ENCODE results near the gene RYK. TPM values are rescaled to one million over a fixed set of nuclear protein-coding genes. Genes with fewer than 3 reads are reported as not detected.

RYK gene
- total RNA-seq, 4 donors from 2014 or later, result 78.2 to 120 (median 96.5) TPM

GRCh38 chr3:134236505-134237170 lies 14.0 kb downstream of the RYK start:
- WGBS, result 23% methylated on average over 3 of the region's 3 CpGs
- TF ChIP-seq CTCF (IDR thresholded peaks at IDR 0.05) (no peak), POLR2A (IDR thresholded peaks at IDR 0.05; ENCODE audit: low read depth) (no peak), EP300 (IDR thresholded peaks at IDR 0.05) (no peak), POLR2AphosphoS5 (IDR thresholded peaks at IDR 0.05) (no peak)
- Histone ChIP-seq H3K9me3 (no peaks in the 10 kb centered on the region), H3K36me3 (no peaks in the 10 kb centered on the region), H3K4me1 (peaks cover 64 to 88% (median 81%) of the 10 kb centered on the region in 4 donors), H3K4me3 (peak overlapping the region in 2 of 4 donors; percentile 2 to 15), H3K27ac (replicated peaks in 1 of 4) (peak overlapping the region; percentile 53 to 66 (median 63)), H3K27me3 (no peaks in the 10 kb centered on the region)
- intact Hi-C loops (cut with DNase I), result no loop called here
- DNase-seq (ENCODE audit: extremely low spot score), result no peak

DNA sequence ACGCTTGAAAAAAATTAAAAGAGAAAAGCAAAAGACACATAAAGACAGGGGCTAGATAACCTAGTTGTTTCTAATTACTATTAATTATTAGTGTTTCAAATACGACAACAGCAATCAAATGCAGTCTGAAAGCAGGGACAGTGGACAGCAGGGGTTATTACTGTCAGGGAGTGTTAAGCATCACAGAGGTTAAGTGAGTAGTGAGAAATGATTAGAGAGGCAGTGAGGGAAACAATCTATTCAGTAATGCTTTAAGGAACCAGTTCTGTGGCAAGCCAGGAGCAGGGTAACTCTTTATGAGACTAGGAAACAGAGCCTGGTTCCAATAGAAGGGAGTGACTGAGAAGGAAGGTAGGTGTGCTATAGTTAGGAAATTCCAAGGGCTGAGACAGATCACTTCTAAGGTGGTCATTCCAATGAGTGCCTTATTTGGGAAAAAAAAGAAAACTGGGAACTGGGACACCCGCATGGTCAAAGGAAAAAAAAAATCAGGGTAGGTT lies 15.0 kb downstream of the RYK start:
- intact Hi-C loops (cut with DNase I), result no loop called here
- TF ChIP-seq EP300 (IDR thresholded peaks at IDR 0.05) (no peak), CTCF (IDR thresholded peaks at IDR 0.05) (no peak), POLR2A (IDR thresholded peaks at IDR 0.05; ENCODE audit: low read depth) (no peak), POLR2AphosphoS5 (IDR thresholded peaks at IDR 0.05) (no peak)
- no peaks in the 10 kb centered on the region for H3K27me3 ChIP-seq
- no peak for DNase-seq (ENCODE audit: extremely low spot score)
- H3K4me1 ChIP-seq, result peaks cover 64 to 92% (median 85%) of the 10 kb centered on the region in 4 donors
- no peaks in the 10 kb centered on the region for H3K36me3 ChIP-seq
- WGBS, result 95% methylated on average over 3 of the region's 3 CpGs
- no peaks in the 10 kb centered on the region for H3K9me3 ChIP-seq
- peak overlapping the region; percentile 53 to 66 (median 63) for H3K27ac ChIP-seq (replicated peaks in 1 of 4)
- H3K4me3 ChIP-seq, result no peak overlapping the region

DNA sequence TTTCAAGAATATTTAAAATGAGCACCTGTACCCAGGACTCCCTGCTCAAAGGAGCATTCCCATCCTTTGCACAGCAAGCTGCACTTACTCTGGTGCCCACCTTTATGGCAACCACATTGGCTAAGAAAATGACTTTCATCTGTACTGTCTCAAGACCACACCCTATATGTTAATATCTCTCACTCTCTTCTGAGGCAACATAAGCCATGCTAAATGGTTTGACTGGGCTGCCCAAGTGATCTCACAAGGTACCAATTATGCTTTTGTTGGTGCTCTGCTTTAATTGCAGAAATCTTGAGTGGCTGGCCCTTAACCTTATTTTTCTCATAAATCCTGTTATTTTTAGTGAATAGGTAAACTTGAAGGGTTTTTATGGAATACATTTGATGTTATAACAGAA lies 17.7 kb downstream of the RYK start:
- Histone ChIP-seq H3K4me1 (peaks cover 49 to 87% (median 71%) of the 10 kb centered on the region in 4 donors), H3K9me3 (no peaks in the 10 kb centered on the region), H3K4me3 (no peak overlapping the region), H3K27me3 (no peaks in the 10 kb centered on the region), H3K36me3 (no peaks in the 10 kb centered on the region), H3K27ac (replicated peaks in 1 of 4) (no peak overlapping the region)
- no peak for DNase-seq (ENCODE audit: extremely low spot score)
- TF ChIP-seq CTCF (IDR thresholded peaks at IDR 0.05) (no peak), EP300 (IDR thresholded peaks at IDR 0.05) (no peak), POLR2AphosphoS5 (IDR thresholded peaks at IDR 0.05) (no peak), POLR2A (IDR thresholded peaks at IDR 0.05; ENCODE audit: low read depth) (no peak)
- intact Hi-C loops (cut with DNase I), result no loop called here

DNA sequence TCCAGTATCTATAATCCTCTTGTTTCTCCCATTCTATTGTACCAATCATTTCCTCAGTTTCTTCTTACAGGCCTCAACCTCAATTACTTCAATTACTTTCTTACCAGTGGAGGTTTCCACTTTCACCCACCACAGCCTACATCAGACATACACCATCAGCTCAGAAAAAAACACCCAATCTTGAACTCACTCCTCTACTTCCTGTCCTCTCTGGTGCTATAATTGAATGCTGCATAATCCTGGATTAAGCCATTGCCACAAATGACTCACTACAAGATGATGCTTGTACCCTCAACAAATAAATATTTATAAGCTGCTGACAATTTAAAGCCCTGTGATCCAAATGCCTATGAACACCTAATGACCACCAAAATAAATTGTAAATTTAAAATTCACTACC lies 18.5 kb downstream of the RYK start:
- Histone ChIP-seq H3K36me3 (no peaks in the 10 kb centered on the region), H3K4me3 (no peak overlapping the region), H3K9me3 (no peaks in the 10 kb centered on the region), H3K4me1 (peaks cover 41 to 82% (median 69%) of the 10 kb centered on the region in 4 donors), H3K27me3 (no peaks in the 10 kb centered on the region), H3K27ac (replicated peaks in 1 of 4) (no peak overlapping the region)
- intact Hi-C loops (cut with DNase I), result no loop called here
- DNase-seq (ENCODE audit: extremely low spot score), result no peak
- no peak for TF ChIP-seq POLR2AphosphoS5 (IDR thresholded peaks at IDR 0.05)
- TF ChIP-seq POLR2A (IDR thresholded peaks at IDR 0.05; ENCODE audit: low read depth), result no peak
- TF ChIP-seq CTCF (IDR thresholded peaks at IDR 0.05), result no peak
- TF ChIP-seq EP300 (IDR thresholded peaks at IDR 0.05), result no peak
